ENCODE data around the gene ECI1.
A peak's percentile ranks its signal among the peaks of the same experiment; 100 is the strongest.
"Not testable (repeated sequence)": the region's sequence is repeated elsewhere in the genome, so short reads cannot be mapped to it uniquely, and the experiment has no call there.

The ECI1 gene

GRCh38 chr16:2211923-2212347 is 39.5 kb downstream of the ECI1 start:
- no peak for DNase-seq (ENCODE audit: low read depth in 2 of 2)

DNA sequence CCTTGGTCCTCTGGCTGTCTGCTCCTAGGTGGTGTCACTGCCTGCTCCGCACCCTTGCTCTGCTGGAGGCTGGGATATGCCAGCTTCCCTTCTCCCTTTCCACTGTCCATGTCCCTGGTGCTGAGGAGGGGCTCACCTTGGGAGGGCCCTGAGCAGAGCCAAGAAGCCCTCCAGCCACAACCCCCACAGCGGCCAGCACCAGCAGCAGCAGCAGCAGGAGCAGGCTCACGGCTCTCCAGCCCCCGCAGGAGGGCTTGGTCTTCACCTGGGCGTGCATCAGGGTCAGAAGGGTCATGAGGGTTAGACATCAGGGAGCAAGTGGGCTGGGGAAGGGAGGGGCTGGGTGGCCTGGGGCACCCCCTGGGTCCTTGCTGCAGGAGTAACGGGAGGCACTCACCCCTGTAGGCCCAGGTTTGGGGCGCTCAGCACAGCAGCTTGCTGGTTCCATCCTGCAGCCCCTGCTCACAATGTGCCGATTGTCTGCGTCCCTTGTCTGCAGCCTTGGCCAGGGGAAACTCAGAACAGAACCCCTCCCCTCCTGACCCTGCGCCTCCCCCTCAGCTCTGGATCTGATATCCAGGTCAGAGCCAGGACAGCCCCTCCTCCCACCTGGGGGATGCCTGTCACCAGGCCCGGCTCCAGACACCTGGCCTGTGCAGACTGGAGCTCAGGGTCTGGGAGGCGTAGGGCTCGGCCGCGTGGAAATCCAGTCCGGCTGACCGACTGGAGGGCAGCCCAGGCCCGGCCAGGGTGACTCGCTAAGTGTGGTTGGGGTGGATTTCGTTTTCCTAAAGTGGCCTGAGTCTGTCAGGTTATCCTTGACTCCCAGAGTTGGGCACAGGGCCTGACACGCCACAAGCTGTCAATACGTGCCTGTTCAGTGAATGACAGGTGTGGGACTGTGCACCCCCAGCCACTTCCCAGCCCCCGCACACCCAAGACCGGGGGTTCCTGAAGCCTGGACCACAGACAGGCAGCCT is 40.7 kb downstream of the ECI1 start, which contains the start of gene BRICD5:
Gene BRICD5 (minus strand): TSS at position 478 of the 980 bp plus-strand sequence. CDS start 30 bp downstream, at position 448.
- no peak for DNase-seq (ENCODE audit: low read depth in 2 of 2)

DNA sequence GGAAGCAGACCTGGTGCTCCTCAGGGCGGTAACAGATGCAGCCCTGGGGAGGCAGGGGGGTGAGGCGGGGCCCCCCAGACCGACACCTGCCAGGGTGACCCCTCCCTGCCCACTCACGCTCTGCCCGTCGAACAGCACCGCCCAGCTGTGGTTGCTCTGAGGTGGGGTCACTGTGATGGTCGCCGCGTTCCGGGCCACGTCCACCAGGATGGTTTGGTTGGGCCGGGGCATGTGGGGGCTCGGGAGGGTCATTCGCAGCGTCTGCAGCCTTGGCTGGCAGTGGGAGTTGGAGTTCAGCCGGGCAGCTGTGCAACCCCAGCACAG is 41.4 kb downstream of the ECI1 start:
- no peak for DNase-seq (ENCODE audit: low read depth in 2 of 2)

DNA sequence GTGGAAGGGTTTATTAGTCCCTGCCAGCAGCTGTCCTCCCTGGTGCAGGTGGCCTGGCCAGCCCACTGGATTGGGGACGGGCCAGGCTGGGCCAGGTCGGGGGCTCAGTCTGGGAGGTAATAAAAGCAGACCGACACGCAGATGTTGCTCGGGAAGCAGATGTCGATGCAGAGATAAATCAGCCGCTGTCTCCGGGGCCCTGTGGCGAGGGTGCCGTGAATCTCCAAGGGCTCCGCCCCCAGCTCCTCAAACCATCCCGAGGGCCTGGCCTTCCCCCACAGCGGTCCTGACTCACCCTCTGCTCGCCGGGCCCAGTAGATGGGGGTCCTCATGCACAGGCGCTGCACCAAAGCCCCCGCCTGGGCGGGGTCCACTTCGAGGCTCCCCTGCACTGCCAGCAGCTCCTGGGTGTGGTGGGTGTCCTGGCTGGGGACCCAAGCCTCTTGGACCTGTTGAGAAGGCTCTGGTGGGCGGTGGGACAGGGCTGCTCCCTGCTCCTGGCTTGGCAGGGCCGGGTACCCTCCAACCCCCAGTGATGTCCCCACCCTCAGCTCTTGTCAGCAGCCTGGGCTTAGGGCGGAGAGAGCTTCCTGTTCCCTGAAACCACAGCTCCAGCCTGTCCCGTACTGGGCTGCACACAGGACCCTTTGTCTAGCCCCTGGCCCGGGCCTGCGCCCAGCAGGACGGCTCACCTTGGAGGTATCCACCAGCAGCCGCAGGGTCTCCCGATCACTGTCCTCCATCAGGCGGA is 42.0 kb downstream of the ECI1 start:
- DNase-seq (ENCODE audit: low read depth in 2 of 2): no peak

- no peak for DNase-seq (ENCODE audit: low read depth in 2 of 2)
These were observed 42.6 kb downstream of the ECI1 start for GRCh38 chr16:2208772-2209171.

DNA sequence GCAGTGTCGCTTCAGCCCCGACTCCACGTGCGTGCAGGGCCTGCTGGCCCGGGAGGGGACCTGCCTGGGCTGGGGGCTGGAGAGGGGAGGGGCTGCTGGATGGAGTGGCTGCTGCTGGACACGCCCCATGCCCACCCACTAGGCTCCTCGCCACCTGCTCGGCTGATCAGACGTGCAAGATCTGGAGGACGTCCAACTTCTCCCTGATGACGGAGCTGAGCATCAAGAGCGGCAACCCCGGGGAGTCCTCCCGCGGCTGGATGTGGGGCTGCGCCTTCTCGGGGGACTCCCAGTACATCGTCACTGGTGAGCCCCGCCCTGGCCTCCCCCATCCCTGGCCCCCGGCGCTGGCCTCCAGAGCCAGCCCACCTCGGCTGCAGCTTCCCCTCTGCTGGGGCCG is 43.1 kb downstream of the ECI1 start:
- DNase-seq (ENCODE audit: low read depth in 2 of 2): no peak

DNA sequence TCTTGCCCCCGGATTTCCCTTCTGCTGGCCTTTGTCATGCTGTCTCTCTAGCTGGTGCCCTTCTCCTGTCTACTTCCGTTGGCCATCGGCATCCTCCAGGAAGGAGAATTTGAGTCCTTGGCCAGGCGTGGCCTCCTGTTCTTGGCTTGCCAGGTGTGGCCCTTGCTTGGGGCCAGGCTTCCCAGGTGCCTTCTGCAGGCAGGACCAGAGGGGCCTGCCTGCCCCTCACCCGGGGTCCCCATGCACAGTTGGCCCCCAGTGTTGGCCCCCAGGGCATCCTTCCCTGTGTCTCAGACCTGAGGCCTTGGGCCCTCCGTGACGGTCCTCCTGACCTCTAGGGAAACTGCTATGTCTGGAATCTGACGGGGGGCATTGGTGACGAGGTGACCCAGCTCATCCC is 43.5 kb downstream of the ECI1 start:
- DNase-seq (ENCODE audit: low read depth in 2 of 2): no peak

GRCh38 chr16:2206780-2207433 is 44.5 kb downstream of the ECI1 start:
- no peak for DNase-seq (ENCODE audit: low read depth in 2 of 2)

- no peak for DNase-seq (ENCODE audit: low read depth in 2 of 2)
These were observed 45.0 kb downstream of the ECI1 start for GRCh38 chr16:2206420-2206779.

DNA sequence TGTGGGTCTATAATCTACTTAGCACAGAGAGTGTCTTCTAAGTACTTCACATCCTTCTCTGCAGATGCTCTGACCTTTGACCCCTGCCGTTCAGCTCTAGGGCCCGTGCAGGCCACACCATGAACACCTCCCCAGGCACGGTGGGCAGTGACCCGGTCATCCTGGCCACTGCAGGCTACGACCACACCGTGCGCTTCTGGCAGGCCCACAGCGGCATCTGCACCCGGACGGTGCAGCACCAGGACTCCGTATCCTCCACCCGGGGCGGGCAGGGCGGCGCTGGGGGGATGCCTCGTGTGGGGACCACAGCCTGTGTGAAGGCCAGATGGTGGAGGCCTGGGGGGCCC is 45.4 kb downstream of the ECI1 start:
- no peak for DNase-seq (ENCODE audit: low read depth in 2 of 2)

- DNase-seq (ENCODE audit: low read depth in 2 of 2): peak; percentile 80 to 83
These were observed 46.1 kb downstream of the ECI1 start, which contains the start of gene MLST8 for GRCh38 chr16:2205104-2205966. Gene MLST8 (plus strand): TSS chr16:2205454. CDS start chr16:2206086, 632 bp downstream.

DNA sequence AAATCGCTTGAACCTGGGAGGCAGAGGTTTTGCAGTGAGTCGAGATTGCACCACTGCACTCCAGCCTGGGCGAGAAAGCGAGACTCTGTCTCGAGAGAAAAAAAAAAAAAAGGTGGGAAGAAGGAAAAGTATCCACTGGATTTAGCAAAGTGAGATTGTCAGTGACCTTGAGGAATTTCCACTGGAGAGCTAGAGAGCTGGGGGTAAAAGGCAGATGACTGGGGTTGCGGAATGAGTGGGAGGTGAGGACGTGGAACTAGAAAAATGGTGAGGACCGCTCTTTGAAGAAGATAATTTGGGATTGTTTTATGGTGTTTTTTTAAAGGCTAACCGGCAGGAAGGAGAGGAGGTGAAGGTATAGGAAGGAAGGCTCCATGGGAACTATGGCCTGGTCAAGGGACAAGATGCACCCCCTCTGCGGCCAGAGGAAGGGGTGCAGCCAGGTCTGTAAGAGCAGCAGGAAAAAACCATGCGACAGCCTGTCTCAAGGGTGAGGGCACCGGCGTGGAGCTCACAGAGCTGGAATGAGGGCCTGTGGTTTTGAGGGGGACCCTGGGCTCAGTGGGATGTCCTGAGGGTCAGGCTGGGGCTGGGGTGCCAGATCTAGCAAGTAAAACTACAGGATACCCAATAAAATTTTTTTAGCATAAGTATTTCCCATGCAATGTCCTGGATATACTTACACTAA is 46.8 kb downstream of the ECI1 start:
- no peak for DNase-seq (ENCODE audit: low read depth in 2 of 2)

- DNase-seq (ENCODE audit: low read depth in 2 of 2): not testable (repeated sequence)
These were observed 48.2 kb downstream of the ECI1 start for GRCh38 chr16:2203119-2203688.

GRCh38 chr16:2200313-2200712 is 51.1 kb downstream of the ECI1 start:
- no peak for DNase-seq (ENCODE audit: low read depth in 2 of 2)

DNA sequence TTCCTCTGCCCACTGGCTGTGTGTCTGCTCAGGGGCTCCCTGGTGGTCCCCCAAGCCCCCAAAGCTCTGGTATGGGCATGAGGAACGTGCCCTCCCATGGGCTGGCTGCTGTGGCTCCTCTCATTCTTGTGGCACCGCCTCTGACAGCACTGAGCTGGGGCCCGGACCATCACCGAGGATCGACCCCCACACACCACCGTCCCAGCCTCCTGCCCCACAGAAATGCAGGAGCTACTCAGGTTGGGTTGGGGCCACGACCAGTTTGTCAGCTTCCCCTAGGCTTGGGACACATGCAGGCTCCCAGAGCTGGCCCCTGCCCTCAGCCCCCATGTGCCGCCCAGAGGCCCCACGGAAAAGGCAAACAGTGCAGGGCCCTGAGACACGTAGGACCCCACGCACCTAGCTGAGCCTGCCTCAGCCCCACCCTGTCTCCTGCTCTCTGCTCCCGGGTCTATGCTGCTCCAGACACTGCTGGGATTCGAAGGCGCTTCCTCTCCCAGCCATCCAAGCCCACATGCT is 51.7 kb downstream of the ECI1 start:
- DNase-seq (ENCODE audit: low read depth in 2 of 2): no peak

DNA sequence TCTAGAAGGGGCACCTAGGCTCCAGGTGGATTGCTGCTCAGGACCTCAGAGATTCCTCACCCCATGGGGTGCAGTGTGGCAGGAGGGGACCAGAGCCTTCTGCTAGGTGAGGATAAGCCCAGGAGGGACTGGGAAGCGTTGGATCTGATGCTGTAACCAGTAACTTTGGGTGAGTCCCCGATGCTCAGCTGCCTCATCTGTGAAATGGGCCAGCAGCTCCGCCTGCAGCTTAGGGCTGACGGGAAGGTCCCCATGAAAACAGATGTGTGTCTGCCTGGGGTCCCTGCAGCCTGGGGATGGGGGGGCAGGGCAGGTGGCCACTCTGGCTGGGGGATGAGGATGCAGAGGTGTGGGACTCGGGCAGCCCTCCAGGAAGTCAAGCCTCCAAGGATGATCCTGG is 52.3 kb downstream of the ECI1 start:
- no peak for DNase-seq (ENCODE audit: low read depth in 2 of 2)

DNA sequence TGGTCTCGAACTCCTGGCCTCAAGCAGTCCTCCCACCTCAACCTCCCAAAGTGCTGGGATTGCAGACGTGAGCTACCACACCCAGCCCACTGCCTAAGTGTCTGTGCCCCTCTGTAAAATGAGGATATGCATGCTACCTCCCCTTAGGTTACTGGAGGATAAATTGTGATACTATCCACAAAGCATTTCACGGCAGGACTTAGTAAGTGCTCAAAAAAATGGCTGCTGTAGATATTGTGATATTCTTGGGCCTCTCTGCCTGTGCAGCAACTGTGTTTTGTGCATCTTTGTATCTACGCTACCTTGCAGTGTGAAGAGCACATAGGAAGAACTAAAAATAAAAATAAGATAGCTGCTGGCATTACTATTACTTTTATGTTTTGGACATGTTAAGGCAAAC is 53.1 kb downstream of the ECI1 start:
- DNase-seq (ENCODE audit: low read depth in 2 of 2): no peak

DNA sequence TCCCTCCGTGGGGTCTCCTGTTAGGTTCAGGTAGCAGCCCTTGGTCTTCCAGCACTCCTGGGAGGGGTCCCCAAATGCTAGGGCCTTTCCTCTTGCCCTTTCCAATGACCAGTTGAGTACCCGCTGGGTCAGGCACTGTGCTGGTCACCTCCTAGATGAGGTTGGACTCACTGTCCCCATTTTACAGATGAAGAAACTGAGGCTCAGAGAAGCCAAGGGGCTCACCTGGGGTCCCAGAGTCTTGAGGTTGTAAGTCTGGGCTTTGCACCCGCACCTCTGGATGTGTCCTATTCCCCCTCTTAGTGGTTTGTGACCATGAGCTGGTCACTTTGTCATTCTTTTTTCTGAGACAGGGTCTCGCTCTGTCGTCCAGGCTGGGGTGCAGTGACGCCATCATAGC is 53.6 kb downstream of the ECI1 start:
- no peak for DNase-seq (ENCODE audit: low read depth in 2 of 2)

DNA sequence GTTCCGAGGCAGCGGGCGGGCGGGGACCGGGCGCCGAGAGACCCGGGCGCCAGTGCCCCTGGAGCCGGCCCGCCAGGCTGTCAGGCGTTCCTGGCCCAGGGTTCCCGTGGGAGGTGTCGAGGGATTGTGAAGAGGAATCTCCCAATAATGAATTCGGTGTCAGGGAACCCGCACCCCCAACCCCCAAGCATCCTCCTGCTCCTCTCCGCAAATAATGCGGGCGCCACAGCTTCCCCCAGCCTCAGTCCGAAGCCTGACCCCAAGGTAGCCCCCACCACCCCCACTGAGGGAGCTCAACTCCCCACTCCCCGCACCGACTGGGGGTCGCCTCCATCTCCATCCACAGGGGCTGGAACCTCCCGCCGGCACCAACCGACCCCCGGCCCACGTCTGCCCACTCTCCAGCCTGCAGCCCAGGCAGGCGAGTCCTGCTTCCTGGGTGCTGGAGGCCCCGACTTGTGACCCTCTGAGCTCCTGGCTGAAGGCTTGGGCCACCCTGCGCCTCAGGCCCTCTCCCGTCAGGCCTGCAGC is 54.3 kb downstream of the ECI1 start:
- no peak for DNase-seq (ENCODE audit: low read depth in 2 of 2)
